T-helper 17 cell (primary cell): ENCODE results near the gene SLC6A3. TPM values are rescaled to one million over a fixed set of nuclear protein-coding genes. Genes with fewer than 3 reads are reported as not detected.
A peak's percentile ranks its signal among the peaks of the same experiment; 100 is the strongest.

Experiments
- ATAC-seq: fragments of 150-1000 bp; cut with Tn5 transposase; 2 replicates; pipeline ENCODE4 v1.10.0; 2021; ENCODE audit warnings: mild to moderate bottlenecking, moderate library complexity
- DNase-seq, 3 donors: peaks; one replicate each; pipeline versions ENCODE4 v3.0.0 to v3.0.0-alpha.2; 2020 to 2021
- H3K9me3 ChIP-seq: one replicate; pipeline ENCODE4 v1.7.0; 2013; ENCODE audit warnings: low read length, mild to moderate bottlenecking; ENCODE audit not compliant: control insufficient read depth, poor library complexity, severe bottlenecking
- H3K27ac Mint-ChIP-seq: one replicate; pipeline ENCODE4 v1.8.0; 2022; ENCODE audit warnings: mild to moderate bottlenecking, moderate library complexity, mixed read lengths
- H3K27me3 Mint-ChIP-seq: one replicate; pipeline ENCODE4 v1.8.0; 2022; ENCODE audit warnings: mixed read lengths
- H3K36me3 Mint-ChIP-seq: one replicate; pipeline ENCODE4 v1.8.0; 2022; ENCODE audit warnings: low read depth, mixed read lengths
- H3K4me1 Mint-ChIP-seq: one replicate; pipeline ENCODE4 v1.8.0; 2022; ENCODE audit warnings: mild to moderate bottlenecking, mixed read lengths
- H3K4me3 Mint-ChIP-seq: one replicate; pipeline ENCODE4 v1.8.0; 2022; ENCODE audit warnings: mild to moderate bottlenecking, moderate library complexity, mixed read lengths
- total RNA-seq, 4 donors: library from RNA in 2 of 4; stranded (reverse) in 2 of 4; gene quantifications; one replicate each; pipeline ENCODE4 v1.2.3 and lab custom pipeline; 2022 to 2026

The SLC6A3 gene
- total RNA-seq, 2 donors from 2014 or later: not detected

DNA sequence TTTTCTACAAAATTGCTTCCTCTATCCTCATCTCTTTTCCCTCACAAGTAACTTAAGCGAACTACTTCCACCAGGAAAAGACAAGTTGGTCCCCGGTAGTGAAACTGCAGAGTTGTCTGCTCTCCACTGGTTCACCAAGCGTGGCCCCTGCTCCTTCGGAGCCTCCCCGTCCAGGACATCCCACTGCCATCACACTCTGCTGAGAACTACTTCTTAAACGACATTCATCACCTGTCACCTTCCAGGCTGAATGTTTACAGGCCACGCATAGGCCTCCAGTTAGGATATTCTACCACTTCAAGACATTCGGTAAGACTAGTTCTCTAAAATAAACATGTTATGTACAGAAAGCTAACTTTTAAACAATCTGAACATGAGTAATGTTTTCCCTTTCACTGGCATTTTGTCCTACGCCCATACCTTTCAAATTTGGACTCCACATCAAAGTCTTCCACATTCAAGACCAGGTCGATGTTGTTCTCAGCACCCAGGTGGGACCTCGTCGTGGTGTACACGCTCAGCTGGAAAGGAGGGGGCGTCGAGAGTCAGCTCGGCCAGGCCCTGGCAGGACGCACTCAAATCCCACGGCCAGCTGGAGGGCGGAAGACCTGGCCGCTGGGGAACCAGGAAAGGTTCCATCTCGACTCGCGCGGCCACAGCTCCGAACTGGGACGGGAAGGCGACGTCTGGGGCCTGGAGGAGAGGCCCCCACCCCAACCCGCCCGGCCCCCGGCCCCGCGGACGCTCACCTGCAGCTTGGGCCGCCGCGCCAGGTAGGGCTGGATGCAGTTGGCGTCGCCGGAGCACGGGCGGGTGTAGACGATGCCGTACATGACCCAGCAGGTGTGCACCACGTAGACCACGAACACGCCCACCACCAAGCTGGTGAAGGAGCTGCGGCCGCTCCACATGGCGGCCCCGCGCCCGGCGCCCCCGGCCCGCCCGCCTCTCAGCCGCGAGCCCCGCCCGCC lies 101.0 kb downstream of the SLC6A3 start:
- no peaks in the 10 kb centered on the region for H3K9me3 ChIP-seq
- ATAC-seq (peak; percentile 48), DNase-seq (no peak)
- Mint-ChIP-seq H3K36me3 (no peaks in the 10 kb centered on the region), H3K4me3 (peak overlapping the region; percentile 89), H3K4me1 (peaks cover 21% of the 10 kb centered on the region), H3K27me3 (no peaks in the 10 kb centered on the region), H3K27ac (peak overlapping the region; percentile 77)

DNA sequence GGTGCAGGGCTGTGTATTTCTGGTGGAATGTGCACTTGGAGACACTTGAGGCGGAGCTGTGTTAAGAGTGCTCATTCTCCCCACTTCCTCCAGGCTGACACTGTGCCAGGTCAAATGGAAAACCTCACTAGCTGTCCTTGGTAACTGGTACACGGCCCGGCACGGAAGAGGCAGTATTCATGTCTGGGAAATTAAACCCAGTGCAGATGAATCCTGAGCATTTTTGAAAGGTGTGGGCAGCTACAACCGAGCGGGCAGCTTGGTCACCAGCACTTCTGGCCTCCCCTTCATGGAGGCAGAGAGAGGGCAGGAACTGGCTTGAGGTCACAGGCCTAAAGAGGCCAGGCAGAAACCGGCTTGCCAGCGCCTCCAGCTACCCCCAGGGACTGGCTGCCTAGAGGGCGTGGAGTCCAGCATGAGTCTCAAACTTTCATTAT lies 101.9 kb downstream of the SLC6A3 start:
- Mint-ChIP-seq H3K36me3 (no peaks in the 10 kb centered on the region), H3K4me1 (peaks cover 21% of the 10 kb centered on the region), H3K4me3 (peak overlapping the region; percentile 89), H3K27ac (no peak overlapping the region), H3K27me3 (no peaks in the 10 kb centered on the region)
- no peak for DNase-seq
- no peaks in the 10 kb centered on the region for H3K9me3 ChIP-seq
- no peak for ATAC-seq

Other genes with a start within 250 kb of the SLC6A3 start
- gene SLC6A19, start 243.8 kb downstream of the SLC6A3 start, total RNA-seq: not detected
- gene SLC6A18, start 220.1 kb downstream of the SLC6A3 start, total RNA-seq: not detected
- under 1 TPM; 0.10 to 0.80 TPM for gene TERT, start 150.4 kb downstream of the SLC6A3 start, total RNA-seq
- 10 to 100 TPM; 70.5 to 80.9 TPM for gene CLPTM1L, start 100.3 kb downstream of the SLC6A3 start, total RNA-seq
- 10 to 100 TPM; 23.4 to 24.8 TPM for gene LPCAT1, start 78.5 kb upstream of the SLC6A3 start, total RNA-seq